Lower leg skin (tissue), 4 donors: Measurements from ENCODE around the gene FBXL13. TPM values are rescaled to one million over a fixed set of nuclear protein-coding genes. Genes with fewer than 3 reads are reported as not detected.
"Not testable (repeated sequence)": the region's sequence is repeated elsewhere in the genome, so short reads cannot be mapped to it uniquely, and the experiment has no call there.

Experiments used
- DNase-seq, 2 donors: peaks; one replicate each; pipeline ENCODE4 v3.0.0-alpha.2; 2019; ENCODE audit warnings: low spot score in 2 of 2
- H3K4me3 ChIP-seq: fragments of 200-600 bp; sonication (generic); 2 replicates; pipeline ENCODE4 v1.5.1; 2017; ENCODE audit warnings: mild to moderate bottlenecking, low read depth; ENCODE audit not compliant: poor library complexity, severe bottlenecking
- POLR2A ChIP-seq, 2 donors: fragments of 450-650 bp; IDR thresholded peaks; one replicate each; pipeline ENCODE4 v1.6.1; 2016 to 2017; ENCODE audit warnings: antibody characterized with exemption in 2 of 2, mild to moderate bottlenecking in 1 of 2, moderate library complexity in 1 of 2
- WGBS, 2 donors: methylation state at CpG; one replicate each; pipeline ENCODE4 v1.1.5; 2018; 5-methylcytosine and 5-hydroxymethylcytosine counted together
- intact Hi-C: fragments of 100-400 bp; cut with DNase I; formaldehyde crosslinking; loops from one replicate; pipeline ENCODE4 v1.15.0; 2023; ENCODE audit warnings: low total_unique reads
- total RNA-seq, 4 donors: library from RNA; depleted of rRNA; stranded (reverse); fragments of >200 nt; gene quantifications; one replicate each; pipeline ENCODE4 v1.1.0, GENCODE V29; 2016
- TF ChIP-seq, protein P1 (sequence below), 3 donors: fragments of 450-650 bp; IDR thresholded peaks; one replicate each; pipeline ENCODE4 v1.5.1; 2016; ENCODE audit warnings: antibody characterized with exemption in 3 of 3, mild to moderate bottlenecking in 3 of 3, moderate library complexity in 2 of 3

The FBXL13 gene
- total RNA-seq, 4 donors from 2014 or later: 0.78 to 1.5 (median 1.1) TPM; not detected in 1

GRCh38 chr7:103009466-103010185 lies 65.0 kb downstream of the FBXL13 start:
- DNase-seq: peak in 1 of 2 donors; percentile 56
- 31 to 52% methylated on average over 5 of the region's 5 CpGs for WGBS, 2 donors
- H3K4me3 ChIP-seq: no peak overlapping the region
- intact Hi-C loops: no loop called here
- TF ChIP-seq, protein P1, sequence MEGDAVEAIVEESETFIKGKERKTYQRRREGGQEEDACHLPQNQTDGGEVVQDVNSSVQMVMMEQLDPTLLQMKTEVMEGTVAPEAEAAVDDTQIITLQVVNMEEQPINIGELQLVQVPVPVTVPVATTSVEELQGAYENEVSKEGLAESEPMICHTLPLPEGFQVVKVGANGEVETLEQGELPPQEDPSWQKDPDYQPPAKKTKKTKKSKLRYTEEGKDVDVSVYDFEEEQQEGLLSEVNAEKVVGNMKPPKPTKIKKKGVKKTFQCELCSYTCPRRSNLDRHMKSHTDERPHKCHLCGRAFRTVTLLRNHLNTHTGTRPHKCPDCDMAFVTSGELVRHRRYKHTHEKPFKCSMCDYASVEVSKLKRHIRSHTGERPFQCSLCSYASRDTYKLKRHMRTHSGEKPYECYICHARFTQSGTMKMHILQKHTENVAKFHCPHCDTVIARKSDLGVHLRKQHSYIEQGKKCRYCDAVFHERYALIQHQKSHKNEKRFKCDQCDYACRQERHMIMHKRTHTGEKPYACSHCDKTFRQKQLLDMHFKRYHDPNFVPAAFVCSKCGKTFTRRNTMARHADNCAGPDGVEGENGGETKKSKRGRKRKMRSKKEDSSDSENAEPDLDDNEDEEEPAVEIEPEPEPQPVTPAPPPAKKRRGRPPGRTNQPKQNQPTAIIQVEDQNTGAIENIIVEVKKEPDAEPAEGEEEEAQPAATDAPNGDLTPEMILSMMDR (IDR thresholded peaks at IDR 0.05): no peak
- no peak for TF ChIP-seq POLR2A (IDR thresholded peaks at IDR 0.05)

DNA sequence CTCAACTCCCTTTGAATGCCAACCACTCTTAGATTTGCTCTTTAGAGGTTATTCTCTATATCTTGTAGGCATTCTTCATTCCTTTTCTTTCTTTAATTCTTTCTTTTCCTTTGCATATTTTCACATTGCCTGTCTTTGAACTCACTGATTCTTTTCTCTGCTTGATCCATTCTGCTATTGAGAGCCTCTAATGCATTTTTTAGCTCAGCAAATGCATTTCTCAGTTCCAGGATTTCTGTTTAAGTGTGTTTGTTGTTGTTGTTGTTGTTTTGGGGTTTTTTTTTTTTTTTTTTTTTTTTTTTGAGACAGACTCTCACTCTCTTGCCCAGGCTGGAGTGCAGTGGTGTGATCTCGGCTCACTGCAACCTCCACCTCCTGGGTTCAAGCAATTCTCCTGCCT lies 71.6 kb downstream of the FBXL13 start:
- DNase-seq: no peak
- TF ChIP-seq, protein P1 (IDR thresholded peaks at IDR 0.05): no peak
- TF ChIP-seq POLR2A (IDR thresholded peaks at IDR 0.05): no peak
- WGBS, 2 donors: 67 to 95% methylated on average over 1 of the region's 1 CpG

GRCh38 chr7:103001210-103001609 lies 73.4 kb downstream of the FBXL13 start:
- DNase-seq: no peak
- 82 to 93% methylated on average over 2 of the region's 2 CpGs for WGBS, 2 donors
- intact Hi-C loops: no loop called here
- no peak overlapping the region for H3K4me3 ChIP-seq
- TF ChIP-seq, protein P1 (IDR thresholded peaks at IDR 0.05): no peak
- no peak for TF ChIP-seq POLR2A (IDR thresholded peaks at IDR 0.05)

More for the DNA sequence above, 71.6 kb downstream of the FBXL13 start:
- no peak overlapping the region for H3K4me3 ChIP-seq
- intact Hi-C loops: no loop called here

- 88 to 91% methylated on average over 5 of the region's 5 CpGs for WGBS, 2 donors
- H3K4me3 ChIP-seq: no peak overlapping the region
- intact Hi-C loops: no loop called here
- TF ChIP-seq, protein P1 (IDR thresholded peaks at IDR 0.05): no peak
- no peak for TF ChIP-seq POLR2A (IDR thresholded peaks at IDR 0.05)
- DNase-seq: no peak
These were observed 77.6 kb downstream of the FBXL13 start for GRCh38 chr7:102996957-102997356.

DNA sequence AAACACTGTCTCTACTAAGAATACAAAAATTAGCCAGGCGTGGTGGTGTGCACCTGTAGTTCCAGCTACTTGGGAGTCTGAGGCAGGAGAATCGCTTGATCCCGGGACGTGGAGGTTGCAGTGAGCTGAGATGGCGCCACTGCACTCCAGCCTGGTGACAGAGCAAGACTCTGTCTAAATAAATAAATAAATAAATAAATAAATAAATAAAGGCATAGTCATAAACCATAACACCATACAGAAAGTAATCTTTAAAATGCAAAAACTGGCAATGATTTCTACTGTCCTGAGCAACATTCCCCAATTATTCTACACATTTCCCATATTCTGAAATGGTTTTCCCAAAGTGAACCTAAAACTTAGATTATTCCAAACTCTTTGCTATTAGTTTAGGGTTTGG lies 79.0 kb downstream of the FBXL13 start:
- 92 to 97% methylated on average over 5 of the region's 5 CpGs for WGBS, 2 donors
- DNase-seq, intact Hi-C loops, H3K4me3 ChIP-seq: not testable (repeated sequence)

- no peak overlapping the region for H3K4me3 ChIP-seq
- TF ChIP-seq, protein P1 (IDR thresholded peaks at IDR 0.05): no peak
- no peak for TF ChIP-seq POLR2A (IDR thresholded peaks at IDR 0.05)
- 87 to 91% methylated on average over 3 of the region's 3 CpGs for WGBS, 2 donors
- no peak for DNase-seq
- intact Hi-C loops: no loop called here
These were observed 80.0 kb downstream of the FBXL13 start for GRCh38 chr7:102994567-102994966.
